Putamen (tissue), 1 donor: ENCODE measurements around the gene UST.
A peak's percentile ranks its signal among the peaks of the same experiment; 100 is the strongest.
"Not testable (repeated sequence)": the region's sequence is repeated elsewhere in the genome, so short reads cannot be mapped to it uniquely, and the experiment has no call there.

Experiments used
- DNase-seq: peaks from one replicate; pipeline ENCODE4 v3.0.0-alpha.2; 2016; ENCODE audit warnings: low spot score

The UST gene

GRCh38 chr6:148837941-148838340 is 91.1 kb downstream of the UST start:
- DNase-seq, result no peak

GRCh38 chr6:148839044-148839443 is 92.2 kb downstream of the UST start:
- DNase-seq, result no peak

GRCh38 chr6:148840256-148840655 is 93.4 kb downstream of the UST start:
- no peak for DNase-seq

GRCh38 chr6:148842296-148843019 is 95.6 kb downstream of the UST start:
- no peak for DNase-seq

GRCh38 chr6:148845464-148845863 is 98.6 kb downstream of the UST start:
- no peak for DNase-seq

GRCh38 chr6:148846778-148847761 is 100.2 kb downstream of the UST start:
- no peak for DNase-seq

GRCh38 chr6:148848915-148849314 is 102.1 kb downstream of the UST start:
- DNase-seq, result peak; percentile 7

GRCh38 chr6:148849449-148849848 is 102.6 kb downstream of the UST start:
- DNase-seq, result not testable (repeated sequence)

- no peak for DNase-seq
Measured at GRCh38 chr6:148850964-148851363, 104.1 kb downstream of the UST start.

GRCh38 chr6:148851683-148852556 is 105.1 kb downstream of the UST start:
- DNase-seq, result no peak

GRCh38 chr6:148852688-148853087 is 105.9 kb downstream of the UST start:
- no peak for DNase-seq

GRCh38 chr6:148853113-148853512 is 106.3 kb downstream of the UST start:
- DNase-seq, result not testable (repeated sequence)

GRCh38 chr6:148854096-148854495 is 107.3 kb downstream of the UST start:
- no peak for DNase-seq

GRCh38 chr6:148854992-148855391 is 108.2 kb downstream of the UST start:
- DNase-seq, result no peak

GRCh38 chr6:148855744-148856143 is 108.9 kb downstream of the UST start:
- no peak for DNase-seq

GRCh38 chr6:148857798-148858390 is 111.1 kb downstream of the UST start:
- DNase-seq, result no peak

GRCh38 chr6:148864132-148864531 is 117.3 kb downstream of the UST start:
- not testable (repeated sequence) for DNase-seq

- no peak for DNase-seq
Measured at GRCh38 chr6:148864941-148865340, 118.1 kb downstream of the UST start.

- DNase-seq, result no peak
Measured at GRCh38 chr6:148866657-148867268, 119.9 kb downstream of the UST start.

GRCh38 chr6:148867862-148868261 is 121.0 kb downstream of the UST start:
- no peak for DNase-seq

GRCh38 chr6:148868314-148868713 is 121.5 kb downstream of the UST start:
- DNase-seq, result no peak
